ENCODE data around the gene INPP5B. TPM values are rescaled to one million over a fixed set of nuclear protein-coding genes. Genes with fewer than 3 reads are reported as not detected.
"Not testable (repeated sequence)": the region's sequence is repeated elsewhere in the genome, so short reads cannot be mapped to it uniquely, and the experiment has no call there.

The INPP5B gene
- 23.6 and 27.2 TPM in 2 replicates for total RNA-seq

- peak within 1 kb of the TSS; percentile 91 for H3K4me3 Mint-ChIP-seq
- intact Hi-C loops (cut with micrococcal nuclease): loop anchor here (1.0 to 5.0 kb wide), 3 partner anchors 16 to 65 kb away; partner anchors contain the start of gene UTP11
- DNase-seq (ENCODE audit: low spot score): peak; percentile 78
- H3K36me3 Mint-ChIP-seq (ENCODE audit: low read depth): peaks cover 2% of the 10 kb centered on the region
- H3K9me3 Mint-ChIP-seq: no peaks in the 10 kb centered on the region
- no peaks in the 10 kb centered on the region for H3K27me3 Mint-ChIP-seq (ENCODE audit: insufficient read depth)
- H3K4me1 Mint-ChIP-seq (ENCODE audit: low read depth): peaks cover 19% of the 10 kb centered on the region
- H3K27ac Mint-ChIP-seq: peak within 1 kb of the TSS; percentile 96
Measured at GRCh38 chr1:37946703-37947360, at the start of gene INPP5B. Gene INPP5B (minus strand): TSS chr1:37947053. CDS start chr1:37946308, 745 bp downstream.

- DNase-seq (ENCODE audit: low spot score): no peak
- H3K27ac Mint-ChIP-seq: no peak overlapping the region
- H3K36me3 Mint-ChIP-seq (ENCODE audit: low read depth): peaks cover 21% of the 10 kb centered on the region
- no peaks in the 10 kb centered on the region for H3K27me3 Mint-ChIP-seq (ENCODE audit: insufficient read depth)
- intact Hi-C loops (cut with micrococcal nuclease): no loop called here
- peaks cover 46% of the 10 kb centered on the region for H3K4me1 Mint-ChIP-seq (ENCODE audit: low read depth)
- H3K9me3 Mint-ChIP-seq: no peaks in the 10 kb centered on the region
- peak overlapping the region; percentile 83 for H3K4me3 Mint-ChIP-seq
Measured at GRCh38 chr1:37995751-37996345, 49.0 kb upstream of the INPP5B start.

- Mint-ChIP-seq H3K4me3 (peak overlapping the region; percentile 83), H3K9me3 (no peaks in the 10 kb centered on the region), H3K36me3 (ENCODE audit: low read depth) (peaks cover 21% of the 10 kb centered on the region), H3K27ac (peak overlapping the region; percentile 82), H3K27me3 (ENCODE audit: insufficient read depth) (no peaks in the 10 kb centered on the region), H3K4me1 (ENCODE audit: low read depth) (peaks cover 42% of the 10 kb centered on the region)
- DNase-seq (ENCODE audit: low spot score): no peak
- intact Hi-C loops (cut with micrococcal nuclease): no loop called here
Measured at GRCh38 chr1:37994886-37995566, 48.2 kb upstream of the INPP5B start.

- Mint-ChIP-seq H3K9me3 (no peaks in the 10 kb centered on the region), H3K4me1 (ENCODE audit: low read depth) (peaks cover 17% of the 10 kb centered on the region), H3K27ac (peak overlapping the region; percentile 94), H3K27me3 (ENCODE audit: insufficient read depth) (no peaks in the 10 kb centered on the region), H3K4me3 (peak overlapping the region; percentile 96), H3K36me3 (ENCODE audit: low read depth) (peaks cover 21% of the 10 kb centered on the region)
- DNase-seq (ENCODE audit: low spot score): peak; percentile 41
- intact Hi-C loops (cut with micrococcal nuclease): loop anchor here (5.0 kb wide), 1 partner anchor 42 kb away; the partner anchor contains the start of gene INPP5B
Measured at GRCh38 chr1:37989361-37989930, 42.6 kb upstream of the INPP5B start.

GRCh38 chr1:37987679-37988078, 40.8 kb upstream of the INPP5B start:
- H3K4me3 Mint-ChIP-seq: peak overlapping the region; percentile 96
- intact Hi-C loops (cut with micrococcal nuclease): loop anchor here (5.0 kb wide), 1 partner anchor 40 kb away; the partner anchor contains the start of gene INPP5B
- H3K9me3 Mint-ChIP-seq: no peaks in the 10 kb centered on the region
- peaks cover 26% of the 10 kb centered on the region for H3K36me3 Mint-ChIP-seq (ENCODE audit: low read depth)
- no peak overlapping the region for H3K27ac Mint-ChIP-seq
- no peak for DNase-seq (ENCODE audit: low spot score)
- peaks cover 17% of the 10 kb centered on the region for H3K4me1 Mint-ChIP-seq (ENCODE audit: low read depth)
- H3K27me3 Mint-ChIP-seq (ENCODE audit: insufficient read depth): no peaks in the 10 kb centered on the region

GRCh38 chr1:37983546-37983945, 36.7 kb upstream of the INPP5B start:
- H3K27me3 Mint-ChIP-seq (ENCODE audit: insufficient read depth): no peaks in the 10 kb centered on the region
- H3K4me3 Mint-ChIP-seq: no peak overlapping the region
- H3K4me1 Mint-ChIP-seq (ENCODE audit: low read depth): peaks cover 11% of the 10 kb centered on the region
- no peak for DNase-seq (ENCODE audit: low spot score)
- H3K27ac Mint-ChIP-seq: no peak overlapping the region
- peaks cover 53% of the 10 kb centered on the region for H3K36me3 Mint-ChIP-seq (ENCODE audit: low read depth)
- no peaks in the 10 kb centered on the region for H3K9me3 Mint-ChIP-seq
- intact Hi-C loops (cut with micrococcal nuclease): no loop called here

GRCh38 chr1:37978541-37978940, 31.7 kb upstream of the INPP5B start:
- peaks cover 61% of the 10 kb centered on the region for H3K36me3 Mint-ChIP-seq (ENCODE audit: low read depth)

GRCh38 chr1:37975083-37975482, 28.2 kb upstream of the INPP5B start:
- intact Hi-C loops (cut with micrococcal nuclease): loop anchor here (1.0 kb wide), 1 partner anchor 85 kb away; no protein-coding TSS in a partner anchor
- Mint-ChIP-seq H3K36me3 (ENCODE audit: low read depth) (peaks cover 77% of the 10 kb centered on the region), H3K4me1 (ENCODE audit: low read depth) (peaks cover 13% of the 10 kb centered on the region)
- H3K27ac Mint-ChIP-seq; H3K27me3 Mint-ChIP-seq (ENCODE audit: insufficient read depth); H3K9me3 Mint-ChIP-seq; H3K4me3 Mint-ChIP-seq; DNase-seq (ENCODE audit: low spot score): not testable (repeated sequence)

More at GRCh38 chr1:37978541-37978940, 31.7 kb upstream of the INPP5B start:
- H3K4me3 Mint-ChIP-seq: no peak overlapping the region
- intact Hi-C loops (cut with micrococcal nuclease): no loop called here
- no peak for DNase-seq (ENCODE audit: low spot score)
- no peaks in the 10 kb centered on the region for H3K27me3 Mint-ChIP-seq (ENCODE audit: insufficient read depth)
- no peak overlapping the region for H3K27ac Mint-ChIP-seq
- no peaks in the 10 kb centered on the region for H3K9me3 Mint-ChIP-seq
- H3K4me1 Mint-ChIP-seq (ENCODE audit: low read depth): no peaks in the 10 kb centered on the region

- Mint-ChIP-seq H3K4me3 (no peak overlapping the region), H3K4me1 (ENCODE audit: low read depth) (peaks cover 13% of the 10 kb centered on the region), H3K27me3 (ENCODE audit: insufficient read depth) (no peaks in the 10 kb centered on the region), H3K27ac (no peak overlapping the region), H3K9me3 (no peaks in the 10 kb centered on the region), H3K36me3 (ENCODE audit: low read depth) (peaks cover 75% of the 10 kb centered on the region)
- intact Hi-C loops (cut with micrococcal nuclease): no loop called here
- DNase-seq (ENCODE audit: low spot score): no peak
Measured at GRCh38 chr1:37974567-37974966, 27.7 kb upstream of the INPP5B start.

- H3K4me3 Mint-ChIP-seq; H3K27ac Mint-ChIP-seq; H3K9me3 Mint-ChIP-seq; H3K27me3 Mint-ChIP-seq (ENCODE audit: insufficient read depth); intact Hi-C loops (cut with micrococcal nuclease); DNase-seq (ENCODE audit: low spot score): not testable (repeated sequence)
- Mint-ChIP-seq H3K4me1 (ENCODE audit: low read depth) (peaks cover 13% of the 10 kb centered on the region), H3K36me3 (ENCODE audit: low read depth) (peaks cover 75% of the 10 kb centered on the region)
Measured at GRCh38 chr1:37973684-37974083, 26.8 kb upstream of the INPP5B start.

- H3K4me1 Mint-ChIP-seq (ENCODE audit: low read depth): no peaks in the 10 kb centered on the region
- H3K9me3 Mint-ChIP-seq: no peaks in the 10 kb centered on the region
- intact Hi-C loops (cut with micrococcal nuclease): no loop called here
- H3K27me3 Mint-ChIP-seq (ENCODE audit: insufficient read depth): no peaks in the 10 kb centered on the region
- no peak overlapping the region for H3K27ac Mint-ChIP-seq
- H3K36me3 Mint-ChIP-seq (ENCODE audit: low read depth): peaks cover 36% of the 10 kb centered on the region
- no peak overlapping the region for H3K4me3 Mint-ChIP-seq
- no peak for DNase-seq (ENCODE audit: low spot score)
Measured at GRCh38 chr1:37965301-37965700, 18.4 kb upstream of the INPP5B start.

- H3K36me3 Mint-ChIP-seq (ENCODE audit: low read depth): peaks cover 33% of the 10 kb centered on the region
- H3K9me3 Mint-ChIP-seq; intact Hi-C loops (cut with micrococcal nuclease); H3K27me3 Mint-ChIP-seq (ENCODE audit: insufficient read depth); H3K4me3 Mint-ChIP-seq; H3K4me1 Mint-ChIP-seq (ENCODE audit: low read depth); DNase-seq (ENCODE audit: low spot score); H3K27ac Mint-ChIP-seq: not testable (repeated sequence)
Measured at GRCh38 chr1:37964106-37964505, 17.3 kb upstream of the INPP5B start.

- intact Hi-C loops (cut with micrococcal nuclease): no loop called here
- H3K36me3 Mint-ChIP-seq (ENCODE audit: low read depth): peaks cover 21% of the 10 kb centered on the region
Measured at GRCh38 chr1:37958690-37959089, 11.8 kb upstream of the INPP5B start.

More at GRCh38 chr1:37958690-37959089, 11.8 kb upstream of the INPP5B start:
- H3K4me3 Mint-ChIP-seq: no peak overlapping the region
- DNase-seq (ENCODE audit: low spot score): no peak
- no peaks in the 10 kb centered on the region for H3K27me3 Mint-ChIP-seq (ENCODE audit: insufficient read depth)
- H3K27ac Mint-ChIP-seq: no peak overlapping the region
- H3K9me3 Mint-ChIP-seq: no peaks in the 10 kb centered on the region
- H3K4me1 Mint-ChIP-seq (ENCODE audit: low read depth): no peaks in the 10 kb centered on the region
